Astrocyte of the cerebellum (primary cell): Measurements from ENCODE around the gene TESPA1.

Source experiments
- DNase-seq: peaks from one replicate; pipeline ENCODE4 v3.0.0-alpha.2; 2011; ENCODE audit warnings: low read depth
- H3K4me3 ChIP-seq: 2 replicates; pipeline ENCODE4 v1.5.1; 2011; ENCODE audit warnings: mild to moderate bottlenecking, low read depth, low read length, moderate library complexity
- CTCF ChIP-seq: IDR thresholded peaks from 2 replicates; pipeline ENCODE4 v1.5.1; 2012; ENCODE audit warnings: low read length, low read depth, moderate library complexity, mild to moderate bottlenecking; ENCODE audit errors: missing control alignments
- in situ Hi-C: cut with HindIII; loops from 2 replicates; pipeline ENCODE4 v1.10.0; 2017; ENCODE audit warnings: low sequenced_read_pairs

The TESPA1 gene

GRCh38 chr12:54983536-54984101 lies 943 bp downstream of the TESPA1 start:
- H3K4me3 ChIP-seq = no peak overlapping the region
- TF ChIP-seq CTCF = no peak
- in situ Hi-C loops = no loop called here
- no peak for DNase-seq

GRCh38 chr12:54981796-54982195 lies 2.8 kb downstream of the TESPA1 start:
- no peak for TF ChIP-seq CTCF
- H3K4me3 ChIP-seq = no peak overlapping the region
- in situ Hi-C loops = no loop called here
- DNase-seq = no peak

- no peak for TF ChIP-seq CTCF
- DNase-seq = no peak
- H3K4me3 ChIP-seq = no peak overlapping the region
- in situ Hi-C loops = no loop called here
These were observed 4.2 kb downstream of the TESPA1 start for GRCh38 chr12:54980341-54980740.

- no peak for DNase-seq
- TF ChIP-seq CTCF = no peak
- in situ Hi-C loops = no loop called here
- H3K4me3 ChIP-seq = no peak overlapping the region
These were observed 6.7 kb downstream of the TESPA1 start for GRCh38 chr12:54977857-54978256.

GRCh38 chr12:54977155-54977554 lies 7.4 kb downstream of the TESPA1 start:
- no peak for TF ChIP-seq CTCF
- peak; percentile 34 for DNase-seq
- in situ Hi-C loops = no loop called here
- no peak overlapping the region for H3K4me3 ChIP-seq

- TF ChIP-seq CTCF = no peak
- in situ Hi-C loops = no loop called here
- no peak overlapping the region for H3K4me3 ChIP-seq
- DNase-seq = no peak
These were observed 8.7 kb downstream of the TESPA1 start for GRCh38 chr12:54975875-54976274.

- DNase-seq = no peak
- in situ Hi-C loops = no loop called here
- no peak for TF ChIP-seq CTCF
- H3K4me3 ChIP-seq = no peak overlapping the region
These were observed 9.3 kb downstream of the TESPA1 start for GRCh38 chr12:54975272-54975671.
